Spleen (tissue), 11 donors: ENCODE measurements around the gene C1orf226. TPM values are rescaled to one million over a fixed set of nuclear protein-coding genes. Genes with fewer than 3 reads are reported as not detected.
"Not testable (repeated sequence)": the region's sequence is repeated elsewhere in the genome, so short reads cannot be mapped to it uniquely, and the experiment has no call there.

Experiments
- DNase-seq: peaks from one replicate; pipeline ENCODE4 v3.0.0-alpha.2; 2020
- H3K27ac ChIP-seq, 8 donors: fragments of 200-600 bp; sonication (generic) in 7 of 8; 1 replicate in 4 of 8; 2 replicates in 4 of 8; pipeline versions ENCODE4 v1.5.0 to v1.8.0; 2016 to 2021; ENCODE audit warnings: inconsistent platforms in 4 of 8, mild to moderate bottlenecking in 4 of 8, moderate library complexity in 1 of 8
- H3K27me3 ChIP-seq, 7 donors: fragments of 200-600 bp; sonication (generic) in 6 of 7; replicated peaks in 1 of 7; 1 replicate in 4 of 7; 2 replicates in 3 of 7; pipeline versions ENCODE4 v1.5.0 to v1.8.0; 2016 to 2021; ENCODE audit warnings: inconsistent platforms in 3 of 7, mild to moderate bottlenecking in 1 of 7
- H3K36me3 ChIP-seq, 6 donors: fragments of 200-600 bp; sonication (generic) in 5 of 6; 1 replicate in 4 of 6; 2 replicates in 2 of 6; pipeline versions ENCODE4 v1.5.0 to v1.8.0; 2016 to 2021; ENCODE audit warnings: inconsistent platforms in 2 of 6
- H3K4me1 ChIP-seq, 6 donors: fragments of 200-600 bp; sonication (generic) in 5 of 6; 1 replicate in 3 of 6; 2 replicates in 3 of 6; pipeline versions ENCODE4 v1.5.0 to v1.8.0; 2016 to 2021; ENCODE audit warnings: inconsistent platforms in 3 of 6
- H3K4me3 ChIP-seq, 8 donors: fragments of 200-600 bp; sonication (generic) in 7 of 8; 1 replicate in 4 of 8; 2 replicates in 4 of 8; pipeline versions ENCODE4 v1.5.0 to v1.8.0; 2016 to 2021; ENCODE audit warnings: inconsistent platforms in 4 of 8, mild to moderate bottlenecking in 4 of 8, moderate library complexity in 2 of 8
- H3K9me3 ChIP-seq, 8 donors: fragments of 200-600 bp; sonication (generic) in 7 of 8; 1 replicate in 4 of 8; 2 replicates in 4 of 8; pipeline versions ENCODE4 v1.5.0 to v1.8.0; 2016 to 2021; ENCODE audit warnings: inconsistent platforms in 4 of 8
- CTCF ChIP-seq, 11 experiments: fragments of 200-600 bp in 7 of 11; fragments of 450-650 bp in 4 of 11; sonication (generic) in 4 of 11; IDR thresholded peaks in 8 of 11; conservative IDR thresholded peaks in 3 of 11; 1 replicate in 7 of 11; 2 replicates in 4 of 11; pipeline versions ENCODE4 v1.4.0 to v1.8.0; 2016 to 2021; ENCODE audit warnings: antibody characterized with exemption in 11 of 11, inconsistent platforms in 4 of 11, mild to moderate bottlenecking in 1 of 11
- POLR2A ChIP-seq, 3 donors: fragments of 450-650 bp; IDR thresholded peaks; one replicate each; pipeline ENCODE4 v1.5.1; 2017; ENCODE audit warnings: antibody characterized with exemption in 3 of 3, mild to moderate bottlenecking in 1 of 3
- POLR2AphosphoS5 ChIP-seq, 3 donors: sonication (generic); formaldehyde crosslinking; IDR thresholded peaks; one replicate each; pipeline ENCODE4 v1.5.1; 2017; ENCODE audit warnings: antibody characterized with exemption in 3 of 3
- WGBS, 5 donors: extraction: QIAGEN DNeasy Blood & Tissue Kit in 3 of 5; methylation state at CpG; one replicate each; pipeline versions ENCODE4 v1.1.5 to v1.1.7; 2013 to 2018; 5-methylcytosine and 5-hydroxymethylcytosine counted together
- intact Hi-C: fragments of 100-400 bp; cut with DNase I; formaldehyde crosslinking; loops from one replicate; pipeline ENCODE4 v1.15.0; 2023; ENCODE audit warnings: low total_unique reads
- polyA plus RNA-seq, 3 donors: library from polyadenylated mRNA; stranded (reverse); fragments of 200-250 nt; gene quantifications; one replicate each; pipeline ENCODE4 v1.2.1, GENCODE V29; 2013
- total RNA-seq, 7 donors: library from RNA; depleted of rRNA in 3 of 7; stranded (reverse); fragments of >200 nt in 3 of 7; fragmentation: NEBNext Ultra II Directional in 4 of 7; extraction: Animal tissue kit (Norgen Biotek cat#: 25700) in 4 of 7; gene quantifications; one replicate each; pipeline versions ENCODE4 v1.1.0 to v1.2.1, GENCODE V29; 2016 to 2021
- donor health status: healthy with polysubstance abuse.
- donor health status: DM: no; HTN: no; CAD: no; lungs with moderate emphysema.
- donor health status: DM: no; HTN: no; CAD: no.
- donor health status: Bipolar disorder and iron deficiency.
- donor health status: healthy.
- donor health status: DM: no; HTN: no; CAD: no.
- donor health status: DM: yes; HTN: yes; CAD: no.

Gene C1orf226
- total and polyA plus RNA-seq, 10 donors, result 0.09 to 2.4 (median 1.0) TPM

GRCh38 chr1:162351246-162351842, 30.2 kb upstream of the C1orf226 start:
- TF ChIP-seq POLR2A (IDR thresholded peaks at IDR 0.05) (no peak), CTCF (IDR thresholded peaks at IDR 0.05 in 8 of 11, conservative IDR thresholded peaks at IDR 0.05 in 3 of 11) (no peak), POLR2AphosphoS5 (IDR thresholded peaks at IDR 0.05) (no peak)
- Histone ChIP-seq H3K4me1 (no peaks in the 10 kb centered on the region), H3K27ac (no peak overlapping the region), H3K27me3 (peaks cover 0 to 3% (median 0%) of the 10 kb centered on the region in 7 donors), H3K4me3 (no peak overlapping the region), H3K9me3 (no peaks in the 10 kb centered on the region), H3K36me3 (peaks cover 0 to 14% (median 0%) of the 10 kb centered on the region in 6 donors)
- intact Hi-C loops, result no loop called here
- 78 to 88% (median 84%) methylated on average over 6 of the region's 6 CpGs for WGBS, 5 donors
- no peak for DNase-seq

DNA sequence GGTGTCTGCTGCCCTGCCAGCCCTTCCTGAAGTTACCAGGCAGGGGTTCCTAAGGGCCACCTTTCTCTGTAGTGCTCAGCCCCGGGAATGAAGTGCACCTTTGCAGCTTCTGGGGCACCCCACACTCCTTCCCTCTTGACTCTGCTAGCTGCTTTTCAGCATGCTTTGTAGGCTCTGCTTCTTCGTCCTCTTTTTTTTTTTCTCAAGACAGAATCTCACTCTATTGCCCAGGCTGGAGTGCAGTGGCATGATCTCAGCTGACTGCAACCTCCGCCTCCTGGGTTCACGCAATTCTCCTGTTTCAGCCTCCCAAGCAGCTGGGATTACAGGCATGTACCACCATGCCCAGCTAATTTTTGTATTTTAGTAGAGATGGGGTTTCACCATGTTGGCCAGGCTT, 29.7 kb upstream of the C1orf226 start:
- H3K27ac ChIP-seq, H3K9me3 ChIP-seq, H3K4me1 ChIP-seq, H3K27me3 ChIP-seq, DNase-seq, H3K4me3 ChIP-seq, intact Hi-C loops: not testable (repeated sequence)
- peaks cover 0 to 19% (median 0%) of the 10 kb centered on the region in 6 donors for H3K36me3 ChIP-seq
- 54 to 72% (median 61%) methylated on average over 3 to 4 of the region's 4 CpGs for WGBS, 5 donors

DNA sequence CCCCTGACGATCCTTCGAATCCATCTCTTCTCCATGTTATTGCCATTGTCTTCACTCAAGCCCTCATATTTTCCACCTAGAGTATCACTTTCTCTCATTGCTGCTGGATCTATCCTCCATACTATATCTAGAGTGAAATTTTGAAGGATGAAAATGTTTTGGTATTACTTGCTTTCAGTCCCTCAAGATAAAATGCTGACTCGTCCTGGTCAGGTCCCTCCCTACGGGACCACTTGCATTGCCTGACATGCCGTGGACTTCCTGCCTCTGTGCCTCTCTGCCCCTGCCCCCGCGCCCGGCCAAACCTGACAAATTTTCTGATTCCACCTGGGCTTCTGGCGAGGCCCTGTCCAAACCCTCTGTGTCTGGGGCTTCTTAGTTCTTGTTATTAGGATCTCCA, 28.4 kb upstream of the C1orf226 start:
- WGBS, 5 donors, result 68 to 76% (median 72%) methylated on average over 9 of the region's 9 CpGs
- no peak overlapping the region for H3K27ac ChIP-seq
- intact Hi-C loops, result no loop called here
- H3K9me3 ChIP-seq, result no peaks in the 10 kb centered on the region
- H3K4me1 ChIP-seq, result no peaks in the 10 kb centered on the region
- no peak overlapping the region for H3K4me3 ChIP-seq
- DNase-seq, result no peak
- TF ChIP-seq POLR2A (IDR thresholded peaks at IDR 0.05), result no peak
- TF ChIP-seq CTCF (IDR thresholded peaks at IDR 0.05 in 8 of 11, conservative IDR thresholded peaks at IDR 0.05 in 3 of 11), result no peak
- no peak for TF ChIP-seq POLR2AphosphoS5 (IDR thresholded peaks at IDR 0.05)
- H3K36me3 ChIP-seq, result peaks cover 0 to 24% (median 0%) of the 10 kb centered on the region in 6 donors
- peaks cover 0 to 17% (median 0%) of the 10 kb centered on the region in 7 donors for H3K27me3 ChIP-seq

DNA sequence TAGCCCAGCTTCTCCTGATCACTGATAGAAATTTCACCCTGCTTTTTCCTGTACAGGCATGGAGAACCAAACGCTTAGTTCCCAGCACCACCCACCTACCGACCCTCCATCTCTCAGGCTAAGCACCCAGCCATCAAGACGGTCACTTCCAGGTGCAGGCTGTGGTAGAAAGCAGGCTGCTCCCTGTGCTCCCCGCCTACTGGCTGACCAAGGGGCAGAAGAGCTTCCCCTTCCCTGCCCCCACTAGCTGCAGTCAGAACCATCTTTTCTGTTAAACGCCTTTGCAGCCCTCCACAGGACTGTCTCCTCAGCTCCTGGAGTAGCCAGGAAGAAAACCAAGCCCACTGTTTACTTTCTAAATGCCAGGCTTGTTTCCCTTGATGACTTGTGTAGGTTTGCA, 27.8 kb upstream of the C1orf226 start:
- no peak for DNase-seq
- Histone ChIP-seq H3K27me3 (peaks cover 0 to 17% (median 0%) of the 10 kb centered on the region in 7 donors), H3K36me3 (peaks cover 0 to 24% (median 0%) of the 10 kb centered on the region in 6 donors), H3K4me3 (no peak overlapping the region), H3K9me3 (no peaks in the 10 kb centered on the region), H3K4me1 (no peaks in the 10 kb centered on the region), H3K27ac (no peak overlapping the region)
- intact Hi-C loops, result no loop called here
- WGBS, 5 donors, result 61 to 75% (median 67%) methylated on average over 3 to 5 of the region's 5 CpGs
- TF ChIP-seq POLR2AphosphoS5 (IDR thresholded peaks at IDR 0.05) (no peak), POLR2A (IDR thresholded peaks at IDR 0.05) (no peak), CTCF (IDR thresholded peaks at IDR 0.05 in 8 of 11, conservative IDR thresholded peaks at IDR 0.05 in 3 of 11) (no peak)
